Measurements from ENCODE around the gene ETS1. TPM values are rescaled to one million over a fixed set of nuclear protein-coding genes. Genes with fewer than 3 reads are reported as not detected.

The ETS1 gene
- total RNA-seq, 1 experiment from 2014 or later = 3.7 TPM

- TF ChIP-seq EZH2 (IDR thresholded peaks at IDR 0.05; ENCODE audit: borderline replicate concordance, low read depth, low read length, poor library complexity, severe bottlenecking) (no peak), CTCF (conservative IDR thresholded peaks at IDR 0.05; ENCODE audit: low read depth, low read length) (no peak)
- ChIA-PET CTCF (interaction anchor here (1.7 kb wide), 1 partner anchor 10 kb away, joined by 5 read pairs; no protein-coding TSS in a partner anchor), POLR2A (ENCODE audit: low non-redundant PET) (no interaction called here)
- H3K36me3 ChIP-seq (ENCODE audit: insufficient read depth, low read length, poor library complexity, severe bottlenecking) = no peaks in the 10 kb centered on the region
- intact Hi-C loops (cut with micrococcal nuclease; ENCODE audit: unreplicated experiment) = no loop called here
- H3K4me1 ChIP-seq (ENCODE audit: insufficient read depth, low read length, poor library complexity, severe bottlenecking) = no peaks in the 10 kb centered on the region
- no TSS peak for BruUV-seq (replicated peaks)
- H3K4me3 ChIP-seq (ENCODE audit: low read depth, low read length, poor library complexity, severe bottlenecking) = no peak overlapping the region
- no peaks in the 10 kb centered on the region for H3K9me3 ChIP-seq (ENCODE audit: low read depth, low read length, poor library complexity, severe bottlenecking)
- peaks cover 78% of the 10 kb centered on the region for H3K27me3 ChIP-seq (replicated peaks; ENCODE audit: insufficient read depth, low read depth, low read length, poor library complexity)
- H3K27ac ChIP-seq (ENCODE audit: low read depth, low read length, poor library complexity, severe bottlenecking) = no peak overlapping the region
- no peak for DNase-seq (ENCODE audit: low spot score)
These were observed 33.1 kb upstream of the ETS1 start for GRCh38 chr11:128620309-128621100.

GRCh38 chr11:128619540-128620308 is 32.4 kb upstream of the ETS1 start:
- Histone ChIP-seq H3K27ac (ENCODE audit: low read depth, low read length, poor library complexity, severe bottlenecking) (no peak overlapping the region), H3K27me3 (replicated peaks; ENCODE audit: insufficient read depth, low read depth, low read length, poor library complexity) (peaks cover 84% of the 10 kb centered on the region), H3K4me3 (ENCODE audit: low read depth, low read length, poor library complexity, severe bottlenecking) (no peak overlapping the region), H3K4me1 (ENCODE audit: insufficient read depth, low read length, poor library complexity, severe bottlenecking) (no peaks in the 10 kb centered on the region), H3K36me3 (ENCODE audit: insufficient read depth, low read length, poor library complexity, severe bottlenecking) (no peaks in the 10 kb centered on the region), H3K9me3 (ENCODE audit: low read depth, low read length, poor library complexity, severe bottlenecking) (no peaks in the 10 kb centered on the region)
- ChIA-PET POLR2A (ENCODE audit: low non-redundant PET) (no interaction called here), CTCF (interaction anchor here (1.7 kb wide), 1 partner anchor 11 kb away, joined by 5 read pairs; no protein-coding TSS in a partner anchor)
- intact Hi-C loops (cut with micrococcal nuclease; ENCODE audit: unreplicated experiment) = no loop called here
- BruUV-seq (replicated peaks) = no TSS peak
- no peak for DNase-seq (ENCODE audit: low spot score)
- no peak for TF ChIP-seq EZH2 (IDR thresholded peaks at IDR 0.05; ENCODE audit: borderline replicate concordance, low read depth, low read length, poor library complexity, severe bottlenecking)
- TF ChIP-seq CTCF (conservative IDR thresholded peaks at IDR 0.05; ENCODE audit: low read depth, low read length) = no peak

GRCh38 chr11:128619007-128619406 is 31.6 kb upstream of the ETS1 start:
- TF ChIP-seq CTCF (conservative IDR thresholded peaks at IDR 0.05; ENCODE audit: low read depth, low read length) (no peak), EZH2 (IDR thresholded peaks at IDR 0.05; ENCODE audit: borderline replicate concordance, low read depth, low read length, poor library complexity, severe bottlenecking) (no peak)
- intact Hi-C loops (cut with micrococcal nuclease; ENCODE audit: unreplicated experiment) = no loop called here
- CTCF ChIA-PET = interaction anchor here (1.7 kb wide), 1 partner anchor 11 kb away, joined by 5 read pairs; no protein-coding TSS in a partner anchor

More at GRCh38 chr11:128619007-128619406, 31.6 kb upstream of the ETS1 start:
- Histone ChIP-seq H3K27ac (ENCODE audit: low read depth, low read length, poor library complexity, severe bottlenecking) (no peak overlapping the region), H3K4me3 (ENCODE audit: low read depth, low read length, poor library complexity, severe bottlenecking) (no peak overlapping the region), H3K36me3 (ENCODE audit: insufficient read depth, low read length, poor library complexity, severe bottlenecking) (no peaks in the 10 kb centered on the region), H3K4me1 (ENCODE audit: insufficient read depth, low read length, poor library complexity, severe bottlenecking) (no peaks in the 10 kb centered on the region), H3K9me3 (ENCODE audit: low read depth, low read length, poor library complexity, severe bottlenecking) (no peaks in the 10 kb centered on the region), H3K27me3 (replicated peaks; ENCODE audit: insufficient read depth, low read depth, low read length, poor library complexity) (peaks cover 83% of the 10 kb centered on the region)
- no TSS peak for BruUV-seq (replicated peaks)
- DNase-seq (ENCODE audit: low spot score) = no peak
- POLR2A ChIA-PET (ENCODE audit: low non-redundant PET) = no interaction called here

Measured in A673 (cell line).